ENCODE data around the gene ANKRD34A.

Gene ANKRD34A

DNA sequence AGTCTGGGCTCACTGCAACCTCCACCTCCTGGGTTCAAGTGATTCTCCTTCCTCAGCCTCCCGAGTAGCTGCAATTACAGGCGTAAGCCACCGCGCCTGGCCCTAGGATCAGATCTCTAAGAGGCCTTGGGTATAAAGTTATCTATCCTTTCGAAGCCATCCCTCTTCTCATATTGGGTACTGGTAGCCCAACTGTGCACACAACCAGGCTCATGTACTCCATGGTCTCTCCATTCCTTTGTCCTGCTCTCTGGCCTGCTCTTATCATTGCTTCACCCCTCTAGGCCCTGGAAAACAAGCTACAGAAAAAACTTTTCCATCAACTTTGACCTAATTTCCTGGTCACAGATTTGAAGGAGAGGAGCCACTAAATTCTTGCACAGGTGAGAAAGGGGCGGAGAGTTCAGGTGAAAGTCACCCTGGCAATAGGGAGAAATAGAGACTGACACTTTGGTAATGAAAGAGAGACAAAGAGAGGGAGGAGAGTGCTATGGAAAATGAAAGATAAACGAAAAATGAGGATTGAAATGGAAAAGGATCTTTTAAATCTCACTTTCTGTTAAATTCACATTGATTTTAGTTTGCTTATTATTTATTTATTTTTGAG is 26.0 kb upstream of the ANKRD34A start:
- no peak for DNase-seq

DNA sequence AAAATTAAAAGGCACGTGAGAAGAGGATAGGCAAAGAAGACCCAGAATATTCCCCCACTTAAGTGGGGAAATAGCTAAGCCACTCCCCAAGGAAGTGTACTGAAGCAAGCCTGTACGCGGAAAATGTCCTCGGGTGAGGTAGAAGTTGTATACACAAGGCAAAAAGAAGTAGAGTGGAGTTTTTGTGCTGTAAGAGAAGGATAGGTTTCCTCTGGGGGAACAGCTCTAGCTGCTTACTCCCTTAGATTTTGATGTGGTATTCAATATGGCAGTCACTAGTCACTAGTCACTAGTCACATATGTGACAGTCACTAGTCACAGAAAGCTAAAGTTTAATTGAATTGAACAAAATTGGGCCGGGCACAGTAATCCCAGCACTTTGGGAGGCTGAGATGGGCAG is 24.4 kb upstream of the ANKRD34A start:
- DNase-seq = no peak

DNA sequence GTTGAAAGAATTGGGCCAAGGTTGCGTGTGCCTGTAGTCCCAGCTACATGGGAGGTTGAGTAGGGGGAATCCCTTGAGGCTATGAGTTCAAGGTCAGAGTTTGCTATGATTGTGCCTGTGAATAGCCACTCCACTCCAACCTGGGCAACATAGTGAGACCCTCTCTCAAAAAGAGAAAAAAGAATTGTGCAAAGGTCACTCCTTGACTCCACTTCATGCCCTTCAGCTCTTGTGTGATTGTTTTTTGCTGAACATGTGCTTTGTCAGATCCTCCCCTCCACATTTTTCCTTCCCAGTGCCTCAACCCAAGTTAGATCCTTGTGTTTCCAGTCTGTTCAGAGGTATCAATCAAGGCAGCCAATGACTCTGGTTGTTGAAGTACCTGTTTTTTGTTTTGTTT is 23.6 kb upstream of the ANKRD34A start:
- no peak for DNase-seq

DNA sequence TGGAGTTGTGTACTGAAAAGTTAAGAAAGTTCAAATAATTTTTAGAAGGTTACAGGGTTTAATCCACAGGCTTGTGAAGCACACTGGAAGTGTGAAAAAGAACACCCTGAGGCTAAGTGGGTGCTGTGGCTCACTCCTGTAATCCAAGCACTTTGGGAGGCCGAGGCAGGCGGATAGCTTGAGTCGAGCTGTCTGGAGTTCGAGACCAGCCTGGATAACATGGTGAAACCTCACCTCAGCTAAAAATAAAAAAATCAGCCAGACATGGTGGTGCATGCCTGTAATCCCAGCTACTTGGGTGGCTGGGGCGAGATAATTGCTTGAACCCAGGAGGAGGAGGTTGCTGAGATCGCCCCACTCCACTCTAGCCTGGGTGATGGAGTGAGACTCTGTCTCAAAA is 22.2 kb upstream of the ANKRD34A start:
- no peak for DNase-seq

DNA sequence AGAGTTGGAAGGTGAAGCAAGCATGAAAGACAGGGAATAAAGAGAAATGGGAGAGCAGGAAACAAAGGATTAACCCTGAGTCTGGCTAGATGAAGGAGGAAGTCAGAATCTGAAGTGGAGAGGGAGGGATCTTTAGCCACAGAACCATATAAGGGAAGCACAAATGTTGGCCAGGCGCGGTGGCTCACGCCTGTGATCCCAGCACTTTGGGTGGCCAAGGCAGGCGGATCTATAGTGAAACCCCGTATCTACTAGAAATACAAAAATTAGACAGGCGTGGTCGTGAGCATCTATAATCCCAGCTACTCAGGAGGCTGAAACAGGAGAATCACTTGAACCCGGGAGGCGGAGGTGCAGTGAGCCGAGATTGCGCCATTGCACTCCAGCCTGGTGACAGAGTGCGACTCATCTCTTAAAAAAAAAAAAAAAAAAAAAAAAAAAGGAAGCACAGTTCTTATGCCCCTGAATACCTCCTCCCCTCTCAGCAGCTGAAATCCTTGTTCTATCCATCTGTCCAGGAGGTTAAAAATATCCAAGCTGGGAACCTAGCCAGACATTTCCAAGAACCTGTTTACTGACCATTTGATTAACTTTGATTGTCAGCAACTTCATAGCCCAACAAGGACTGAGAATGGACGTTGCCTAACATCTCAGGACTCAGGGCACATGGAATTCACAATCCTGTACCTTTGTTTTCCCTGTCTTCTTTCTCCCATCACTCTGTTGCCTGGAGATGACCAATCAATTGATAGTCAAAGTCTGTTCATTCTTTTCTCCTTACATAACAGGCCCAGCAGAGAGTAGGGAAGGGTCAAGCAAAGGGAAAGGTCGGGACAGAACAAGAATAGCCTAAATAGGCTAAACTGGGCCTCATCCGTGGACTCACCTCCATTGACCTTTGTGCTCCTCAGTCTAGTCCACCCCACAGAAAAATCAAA is 21.4 kb upstream of the ANKRD34A start:
- DNase-seq = no peak

DNA sequence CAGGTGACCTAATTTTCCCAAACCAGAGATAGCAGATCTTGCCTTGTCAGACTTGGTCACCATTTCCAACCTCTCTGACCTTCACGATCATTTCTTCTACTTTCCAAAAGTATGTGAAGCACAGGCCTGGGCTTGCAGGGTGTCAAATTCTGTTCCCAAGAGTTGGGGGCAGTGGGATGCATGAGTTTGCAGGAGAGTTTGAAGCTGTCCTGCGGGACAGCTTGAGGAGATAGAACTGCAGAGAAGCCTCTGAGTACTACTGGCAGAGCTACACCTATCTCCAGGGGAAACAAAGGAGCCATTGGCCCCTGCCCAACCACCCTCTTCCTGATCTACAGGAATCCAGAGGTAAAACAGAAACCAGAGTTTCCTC is 20.7 kb upstream of the ANKRD34A start:
- DNase-seq = no peak

DNA sequence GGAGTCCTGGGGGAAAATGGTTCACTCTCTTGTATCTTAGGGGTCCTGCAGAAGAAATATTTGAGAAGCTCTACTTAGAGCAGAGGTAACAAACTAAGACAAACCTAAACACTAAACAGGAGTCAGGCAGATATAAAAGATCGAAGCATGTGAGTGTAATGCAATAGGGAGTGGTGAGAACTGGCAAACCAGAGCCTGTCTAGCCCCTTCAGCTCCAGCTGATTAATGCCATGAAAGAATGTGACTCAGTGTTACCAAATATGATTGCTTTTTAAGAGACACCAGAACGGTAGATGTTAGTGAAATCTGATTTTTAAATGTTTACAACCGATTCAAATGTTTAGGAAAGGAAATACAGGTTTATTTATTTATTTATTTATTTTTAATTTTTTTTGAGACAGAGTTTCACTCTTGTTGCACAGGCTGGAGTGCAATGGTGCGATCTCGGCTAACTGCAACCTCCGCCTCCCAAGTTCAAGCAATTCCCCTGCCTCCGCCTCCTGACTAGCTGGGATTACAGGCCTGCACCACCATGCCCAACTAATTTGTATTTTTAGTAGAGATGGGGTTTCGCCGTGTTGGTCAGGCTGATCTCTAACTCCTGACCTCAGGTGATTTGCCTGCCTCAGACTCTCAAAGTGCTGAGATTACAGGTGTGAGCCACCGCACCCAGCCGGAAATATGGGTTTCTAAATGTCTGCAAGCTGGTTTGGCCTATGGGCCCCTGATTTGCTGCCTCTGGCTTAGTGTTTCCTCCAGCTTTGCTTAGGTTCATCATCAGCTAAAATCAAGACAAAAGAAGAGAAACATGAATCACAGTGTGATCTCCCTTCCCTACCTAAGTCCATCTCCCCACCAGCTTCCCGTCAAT is 19.8 kb upstream of the ANKRD34A start:
- DNase-seq = no peak

DNA sequence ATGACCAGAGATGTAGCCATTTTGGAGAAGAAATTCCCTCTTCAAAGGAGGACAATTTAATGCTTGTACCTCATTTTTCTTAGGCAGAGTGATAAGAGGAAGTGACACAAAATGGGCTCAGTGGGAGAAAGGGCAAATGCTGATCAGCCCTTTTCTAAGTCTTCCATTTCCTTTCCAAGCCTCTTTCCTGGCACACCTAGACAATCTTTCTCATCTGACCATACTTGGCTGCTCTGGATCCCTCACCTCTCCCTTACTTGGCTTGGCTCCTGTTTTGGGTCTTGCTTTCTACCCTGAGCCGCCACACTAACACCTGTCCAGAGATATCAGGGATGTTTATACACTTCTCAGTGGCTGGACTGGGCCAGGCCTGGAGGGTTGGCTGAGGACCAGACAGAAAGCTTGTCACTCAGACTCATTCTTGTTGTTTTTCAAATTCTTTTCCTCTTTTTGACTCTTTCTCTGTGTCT is 18.9 kb upstream of the ANKRD34A start:
- DNase-seq = no peak

DNA sequence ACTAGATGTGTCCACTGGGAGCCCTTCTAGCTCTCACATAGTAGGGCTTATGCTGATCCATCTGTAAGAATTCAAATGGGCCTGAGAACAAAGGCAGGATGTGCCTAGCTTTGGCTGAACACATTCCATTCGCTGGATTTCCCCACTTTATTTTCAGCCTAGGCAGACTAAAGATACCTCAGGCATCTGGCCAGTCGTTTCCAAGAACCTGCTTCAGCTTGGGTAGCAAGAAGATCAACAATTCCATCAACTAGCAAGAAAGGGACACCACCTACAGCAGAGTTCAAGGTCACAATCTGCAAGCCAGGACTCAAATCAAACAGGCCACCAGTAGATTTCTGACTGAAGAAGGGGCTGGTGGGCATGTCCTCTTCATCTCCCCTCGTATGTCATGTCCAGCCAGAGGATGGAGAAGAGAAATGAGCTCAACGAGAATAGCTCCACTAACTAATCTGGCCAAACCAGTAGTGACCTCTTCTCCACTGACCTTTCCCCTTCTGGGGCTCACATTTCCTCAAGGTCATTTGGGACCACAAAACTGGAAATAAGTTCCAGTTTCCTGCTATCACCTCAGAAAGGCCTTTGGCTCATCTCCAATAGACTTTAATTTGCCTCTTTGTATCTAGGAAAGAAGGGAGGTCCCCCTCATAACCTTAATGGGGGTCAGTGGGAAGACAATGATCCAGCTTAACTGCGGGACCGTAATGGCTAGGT is 17.8 kb upstream of the ANKRD34A start:
- no peak for DNase-seq

DNA sequence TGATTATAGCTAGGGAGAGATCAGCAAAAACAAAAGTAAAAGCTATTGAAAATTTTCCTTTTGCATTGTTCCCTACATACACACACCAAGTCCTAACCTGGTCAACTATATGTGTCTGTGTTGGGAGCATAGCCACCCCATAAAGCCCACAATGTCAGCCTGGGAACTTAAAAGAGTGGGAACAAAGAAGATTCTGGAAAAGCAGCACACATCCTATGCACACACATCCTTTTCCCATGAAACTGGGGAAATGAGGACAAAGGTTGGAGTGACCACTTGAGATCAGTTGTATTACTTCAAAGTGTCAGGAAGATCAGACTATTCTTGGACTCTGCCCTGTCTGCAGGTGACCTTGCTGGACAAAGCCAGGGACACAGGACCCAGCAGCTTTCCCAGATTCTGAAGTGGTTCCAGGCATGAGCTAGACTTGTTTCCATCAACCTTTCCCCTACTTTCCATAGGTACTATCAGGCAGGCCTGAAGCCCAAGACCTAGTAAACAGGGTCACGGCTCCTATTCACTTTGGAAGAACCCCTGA is 16.2 kb upstream of the ANKRD34A start:
- DNase-seq = no peak

DNA sequence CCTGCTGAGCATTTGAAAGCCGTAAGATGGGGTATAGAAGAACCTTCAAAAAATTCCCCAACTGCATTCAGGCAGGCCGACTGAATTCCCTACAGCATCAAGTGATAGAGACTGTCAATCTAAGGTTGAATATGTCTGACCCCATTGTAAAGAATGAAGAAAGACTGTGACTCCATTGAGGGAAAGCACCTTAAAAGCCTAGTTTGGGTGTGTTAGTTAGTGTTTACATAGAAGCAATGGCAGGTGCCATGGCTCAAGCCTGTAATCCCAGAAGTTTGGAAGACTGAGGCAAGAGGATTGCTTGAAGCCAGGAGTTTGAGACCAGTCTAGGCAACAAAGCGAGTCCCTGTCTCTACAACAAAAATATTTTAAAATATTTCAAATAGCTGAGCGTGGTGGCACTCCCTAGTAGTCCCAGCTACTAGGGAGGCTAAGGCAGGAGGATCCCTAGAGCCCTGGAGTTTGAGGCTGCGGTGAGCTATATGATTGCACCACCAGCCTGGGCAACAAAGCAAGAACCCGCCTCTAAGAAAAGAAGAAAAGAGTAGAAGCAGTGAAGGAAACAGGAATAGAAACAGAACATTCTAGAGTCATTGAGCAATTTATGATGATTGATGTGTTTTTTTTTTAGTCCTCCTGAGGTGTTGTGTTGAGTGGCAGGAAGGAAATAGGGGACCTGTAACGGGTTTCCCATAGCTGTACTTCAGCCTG is 15.5 kb upstream of the ANKRD34A start:
- DNase-seq = no peak

DNA sequence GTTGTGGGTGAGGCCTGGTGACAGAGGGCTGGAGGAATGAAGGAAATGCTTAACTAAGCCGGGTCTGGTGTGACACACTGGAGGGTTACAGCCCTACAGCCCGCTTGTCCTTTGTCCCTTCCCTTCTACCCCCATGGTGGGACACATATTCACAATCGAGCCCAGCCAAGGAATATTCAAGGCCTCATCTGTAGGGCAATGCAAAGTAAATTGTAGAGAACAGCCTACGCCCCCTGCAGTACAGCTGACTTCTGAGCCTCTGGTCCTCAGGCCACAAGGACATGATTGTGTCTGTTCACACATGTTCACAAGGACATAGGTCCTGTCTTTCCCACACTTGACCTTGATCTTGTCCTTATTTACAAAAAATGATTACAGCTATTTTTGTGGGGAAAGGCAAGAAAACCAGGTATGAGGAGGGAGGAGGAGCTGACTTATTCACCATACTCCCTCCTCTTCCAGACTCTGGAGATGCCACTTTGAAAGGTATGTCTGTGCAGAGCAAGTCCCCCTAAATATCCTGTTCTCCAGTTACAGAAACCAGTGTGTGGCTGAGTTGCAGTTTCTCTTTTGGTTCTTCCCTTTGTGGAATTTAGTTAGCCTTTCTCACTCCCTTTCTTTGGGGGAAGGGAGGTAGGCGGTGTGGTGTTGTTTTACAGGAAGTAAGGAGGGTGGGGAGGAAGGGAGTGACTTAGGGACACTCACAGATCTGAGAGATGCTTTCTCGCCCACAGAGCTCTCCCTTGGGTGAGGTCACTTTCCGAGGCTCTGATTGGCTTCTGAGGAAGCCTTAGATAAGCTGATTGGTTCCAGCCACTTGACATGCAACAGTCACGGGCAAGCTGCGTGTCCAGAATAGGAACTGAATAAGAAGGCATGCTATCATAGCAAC is 14.7 kb upstream of the ANKRD34A start:
- DNase-seq = no peak

DNA sequence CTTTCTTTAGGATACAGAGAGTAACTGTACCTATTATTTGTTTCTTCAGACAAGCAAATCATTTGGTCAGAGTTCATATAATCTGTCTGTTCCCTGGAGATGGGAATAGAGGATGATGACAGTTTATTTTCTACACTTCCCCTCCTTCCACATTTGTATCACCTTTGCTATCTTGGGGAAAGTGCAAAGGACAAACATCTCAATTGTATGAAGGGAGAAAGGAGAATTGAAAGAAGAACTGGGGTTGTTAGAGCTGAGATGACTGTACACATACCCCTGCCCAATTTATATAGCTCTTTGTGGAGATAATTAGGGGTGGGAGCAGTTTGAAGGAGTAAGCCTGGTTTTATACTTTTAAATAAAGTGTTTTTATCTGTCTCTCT is 14.1 kb upstream of the ANKRD34A start:
- DNase-seq = no peak

DNA sequence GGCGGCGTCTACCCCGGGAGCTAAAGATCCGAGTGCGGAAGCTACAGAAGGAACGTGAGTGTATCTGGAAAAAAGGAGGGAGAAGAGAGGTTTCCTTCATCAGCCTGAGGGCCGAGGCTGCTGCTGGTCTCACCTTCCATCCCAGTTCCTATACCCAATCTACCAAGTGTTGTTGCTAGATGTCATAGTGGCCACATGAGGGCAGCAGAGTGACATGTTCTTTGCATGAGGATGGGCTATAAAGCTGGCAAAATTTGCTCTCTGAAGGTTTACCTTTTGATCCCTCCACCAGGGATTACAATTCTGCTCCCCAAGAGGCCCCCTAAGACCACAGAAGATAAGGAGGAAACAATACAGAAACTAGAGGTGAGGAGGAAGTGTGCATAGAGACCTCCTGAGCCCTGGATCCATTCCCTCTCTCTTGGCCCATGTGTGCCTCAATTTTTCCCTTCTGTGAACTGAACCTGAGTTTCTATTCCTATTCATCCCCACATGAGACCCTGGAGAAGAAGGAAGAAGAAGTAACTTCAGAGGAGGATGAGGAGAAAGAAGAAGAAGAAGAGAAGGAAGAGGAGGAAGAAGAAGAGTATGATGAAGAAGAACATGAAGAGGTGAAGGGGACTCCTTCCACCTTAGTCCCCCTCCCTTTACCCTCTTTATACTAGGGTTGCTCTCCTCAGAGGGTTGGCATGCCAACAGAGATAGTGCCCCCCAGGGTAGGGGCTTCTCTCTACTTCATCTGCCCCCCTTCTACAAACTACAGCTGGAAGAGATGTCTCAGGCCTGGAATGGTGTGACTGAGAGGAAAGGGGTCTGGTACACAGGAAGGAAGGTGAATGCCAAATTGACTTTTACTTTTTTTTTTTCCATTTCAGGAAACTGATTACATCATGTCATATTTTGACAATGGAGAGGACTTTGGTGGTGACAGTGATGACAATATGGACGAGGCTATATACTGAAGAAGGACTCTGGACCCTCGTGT is 13.4 kb upstream of the ANKRD34A start:
- peak; percentile 44 for DNase-seq

DNA sequence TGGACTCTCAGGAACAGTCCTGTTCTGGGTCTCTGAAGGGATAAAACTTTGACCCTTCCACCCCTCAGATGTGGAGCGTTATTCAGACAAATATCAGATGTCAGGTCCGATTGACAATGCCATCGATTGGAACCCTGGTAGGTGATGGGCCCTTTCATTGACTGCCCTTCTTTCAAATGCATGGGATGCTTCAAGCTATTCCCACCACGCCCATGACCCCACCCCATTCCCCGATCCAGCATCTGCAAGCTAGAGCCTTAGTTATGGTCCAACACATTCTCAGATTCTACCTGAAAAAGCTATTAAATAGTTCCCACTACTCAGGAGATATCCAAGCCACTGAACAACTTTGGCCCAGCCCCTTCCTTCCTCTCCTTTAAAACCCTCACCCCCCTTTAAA is 12.6 kb upstream of the ANKRD34A start:
- DNase-seq = no peak

DNA sequence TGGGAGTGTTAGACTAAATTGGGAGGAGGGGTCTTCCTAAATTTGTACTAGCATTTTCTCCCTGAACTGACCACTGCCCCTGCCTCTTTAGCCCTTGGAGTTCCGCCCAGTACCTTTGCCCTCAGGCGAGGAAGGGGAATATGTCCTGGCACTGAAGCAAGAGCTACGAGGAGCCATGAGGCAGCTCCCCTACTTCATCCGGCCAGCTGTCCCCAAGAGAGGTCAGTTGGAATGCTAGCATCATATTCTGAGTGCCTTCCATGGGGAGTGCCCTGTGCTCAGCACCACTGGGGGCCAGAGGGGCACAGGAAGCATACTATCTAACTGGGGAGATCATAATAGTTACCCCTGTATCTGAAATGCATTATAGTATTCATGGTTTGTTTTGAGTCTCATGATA is 10.8 kb upstream of the ANKRD34A start:
- DNase-seq = no peak

DNA sequence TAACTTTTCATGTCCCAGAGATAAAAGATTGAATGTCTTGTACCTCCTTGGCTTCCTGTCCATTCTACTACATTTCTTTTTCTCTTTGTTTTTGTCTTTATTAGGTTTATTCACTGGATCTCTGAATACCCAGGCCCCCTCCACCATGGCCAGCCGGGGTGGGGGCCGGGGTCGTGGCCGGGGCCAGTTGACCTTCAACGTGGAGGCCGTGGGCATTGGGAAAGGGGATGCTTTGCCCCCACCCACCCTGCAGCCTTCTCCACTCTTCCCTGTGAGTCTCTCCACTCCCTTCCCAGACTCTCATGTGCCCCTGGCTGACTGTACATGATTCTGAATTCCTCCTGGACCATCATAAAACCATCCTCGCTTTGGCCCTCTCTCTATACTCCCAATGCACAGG is 10.3 kb upstream of the ANKRD34A start:
- no peak for DNase-seq

DNA sequence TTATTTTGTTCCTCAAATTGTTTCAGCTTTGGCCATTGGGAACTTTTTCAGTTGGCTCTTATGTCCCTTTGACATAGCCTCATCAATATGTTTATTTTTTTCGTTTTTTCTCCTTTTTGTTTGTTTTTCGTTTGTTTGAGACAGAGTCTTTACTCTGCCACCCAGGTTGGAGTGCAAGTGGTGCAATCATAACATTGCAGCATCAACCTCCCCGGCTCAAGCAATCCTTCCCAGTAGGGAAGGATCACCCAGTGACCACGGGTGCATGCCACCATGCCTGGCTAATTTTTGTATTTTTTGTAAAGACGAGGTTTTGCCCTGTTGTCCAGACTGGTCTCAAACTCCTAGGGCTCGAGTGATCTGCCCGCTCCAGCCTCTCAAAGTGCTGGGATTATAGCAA is 8.2 kb upstream of the ANKRD34A start:
- no peak for DNase-seq

DNA sequence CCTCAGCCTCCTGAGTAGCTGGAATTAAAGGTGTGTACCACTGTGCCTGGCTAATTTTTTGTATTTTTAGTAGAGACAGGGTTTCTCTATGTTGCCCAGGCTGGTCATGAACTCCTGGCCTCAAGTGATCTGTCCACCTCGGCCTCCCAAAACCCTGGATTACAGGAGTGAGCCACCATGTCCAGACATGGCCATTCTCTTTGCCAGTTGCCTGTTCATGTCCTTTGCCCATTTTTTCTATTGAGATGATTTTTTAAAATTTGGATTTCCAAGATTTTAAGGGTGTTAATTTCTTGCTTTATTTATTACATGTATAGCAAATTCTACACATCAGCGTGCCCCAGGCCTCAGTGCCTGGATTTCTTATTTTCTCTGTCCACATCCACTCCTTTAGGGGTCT is 2.9 kb upstream of the ANKRD34A start:
- DNase-seq = no peak

Measured in 8988T (cell line).